ENCODE results near the gene FOXN1. TPM values are rescaled to one million over a fixed set of nuclear protein-coding genes. Genes with fewer than 3 reads are reported as not detected.
"Not testable (repeated sequence)": the region's sequence is repeated elsewhere in the genome, so short reads cannot be mapped to it uniquely, and the experiment has no call there.

The FOXN1 gene
- total and polyA plus RNA-seq, 2 donors (not counting 1 experiment from before 2014, with no cell fraction given), result not detected

DNA sequence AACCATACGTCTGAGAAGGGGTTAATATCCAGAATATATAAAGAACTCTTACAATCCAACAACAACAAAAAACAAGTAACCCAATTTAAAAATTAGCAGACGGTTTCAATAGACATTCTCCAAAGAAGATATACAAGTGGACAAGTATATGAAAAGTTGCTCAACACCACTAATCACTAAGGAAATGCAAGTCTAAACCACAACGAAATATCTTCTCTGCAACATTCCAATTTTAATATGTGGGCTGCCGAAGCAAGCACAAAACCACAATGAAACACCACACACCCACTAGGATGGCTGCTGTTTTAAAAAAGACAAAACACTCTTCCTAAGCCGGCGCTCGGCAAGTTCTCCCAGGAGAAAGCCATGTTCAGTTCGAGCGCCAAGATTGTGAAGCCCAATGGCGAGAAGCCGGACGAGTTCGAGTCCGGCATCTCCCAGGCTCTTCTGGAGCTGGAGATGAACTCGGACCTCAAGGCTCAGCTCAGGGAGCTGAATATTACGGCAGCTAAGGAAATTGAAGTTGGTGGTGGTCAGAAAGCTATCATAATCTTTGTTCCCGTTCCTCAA lies 38.6 kb upstream of the FOXN1 start:
- Histone ChIP-seq H3K79me2 (ENCODE audit: control insufficient read depth, insufficient read depth, low read length) (no peaks in the 10 kb centered on the region), H3K9me3 (ENCODE audit: control insufficient read depth, insufficient read depth, low read depth, low read length) (no peaks in the 10 kb centered on the region), H3K4me2 (ENCODE audit: extremely low read depth, insufficient read depth, low read length) (no peak overlapping the region), H3K9ac (ENCODE audit: insufficient read depth, low read length) (no peak overlapping the region), H2AFZ (ENCODE audit: low read length) (no peak overlapping the region), H3K27ac (ENCODE audit: insufficient read depth, low read length) (no peak overlapping the region), H3K36me3 (ENCODE audit: control insufficient read depth, insufficient read depth, low read length) (no peaks in the 10 kb centered on the region), H3K4me1 (ENCODE audit: control insufficient read depth, extremely low read depth, insufficient read depth, low read length) (no peaks in the 10 kb centered on the region), H3K27me3 (ENCODE audit: control insufficient read depth, insufficient read depth, low read length) (peaks cover 13% of the 10 kb centered on the region), H3K4me3 (replicated peaks in 1 of 4; ENCODE audit: control extremely low read depth in 1 of 4, insufficient read depth in 1 of 4, low read depth in 3 of 4, low read length in 4 of 4) (no peak overlapping the region), H4K20me1 (ENCODE audit: control insufficient read depth, extremely low read depth, insufficient read depth, low read length) (no peaks in the 10 kb centered on the region)
- TF ChIP-seq, protein P1, sequence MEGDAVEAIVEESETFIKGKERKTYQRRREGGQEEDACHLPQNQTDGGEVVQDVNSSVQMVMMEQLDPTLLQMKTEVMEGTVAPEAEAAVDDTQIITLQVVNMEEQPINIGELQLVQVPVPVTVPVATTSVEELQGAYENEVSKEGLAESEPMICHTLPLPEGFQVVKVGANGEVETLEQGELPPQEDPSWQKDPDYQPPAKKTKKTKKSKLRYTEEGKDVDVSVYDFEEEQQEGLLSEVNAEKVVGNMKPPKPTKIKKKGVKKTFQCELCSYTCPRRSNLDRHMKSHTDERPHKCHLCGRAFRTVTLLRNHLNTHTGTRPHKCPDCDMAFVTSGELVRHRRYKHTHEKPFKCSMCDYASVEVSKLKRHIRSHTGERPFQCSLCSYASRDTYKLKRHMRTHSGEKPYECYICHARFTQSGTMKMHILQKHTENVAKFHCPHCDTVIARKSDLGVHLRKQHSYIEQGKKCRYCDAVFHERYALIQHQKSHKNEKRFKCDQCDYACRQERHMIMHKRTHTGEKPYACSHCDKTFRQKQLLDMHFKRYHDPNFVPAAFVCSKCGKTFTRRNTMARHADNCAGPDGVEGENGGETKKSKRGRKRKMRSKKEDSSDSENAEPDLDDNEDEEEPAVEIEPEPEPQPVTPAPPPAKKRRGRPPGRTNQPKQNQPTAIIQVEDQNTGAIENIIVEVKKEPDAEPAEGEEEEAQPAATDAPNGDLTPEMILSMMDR (conservative IDR thresholded peaks at IDR 0.05 in 1 of 2, IDR thresholded peaks at IDR 0.05 in 1 of 2; ENCODE audit: low read depth in 1 of 2, low read length in 2 of 2), result no peak
- no peak for TF ChIP-seq EZH2 (IDR thresholded peaks at IDR 0.05; ENCODE audit: low read length, missing control alignments)
- peak; percentile 38 to 88 for DNase-seq (ENCODE audit: low read depth in 2 of 2)

DNA sequence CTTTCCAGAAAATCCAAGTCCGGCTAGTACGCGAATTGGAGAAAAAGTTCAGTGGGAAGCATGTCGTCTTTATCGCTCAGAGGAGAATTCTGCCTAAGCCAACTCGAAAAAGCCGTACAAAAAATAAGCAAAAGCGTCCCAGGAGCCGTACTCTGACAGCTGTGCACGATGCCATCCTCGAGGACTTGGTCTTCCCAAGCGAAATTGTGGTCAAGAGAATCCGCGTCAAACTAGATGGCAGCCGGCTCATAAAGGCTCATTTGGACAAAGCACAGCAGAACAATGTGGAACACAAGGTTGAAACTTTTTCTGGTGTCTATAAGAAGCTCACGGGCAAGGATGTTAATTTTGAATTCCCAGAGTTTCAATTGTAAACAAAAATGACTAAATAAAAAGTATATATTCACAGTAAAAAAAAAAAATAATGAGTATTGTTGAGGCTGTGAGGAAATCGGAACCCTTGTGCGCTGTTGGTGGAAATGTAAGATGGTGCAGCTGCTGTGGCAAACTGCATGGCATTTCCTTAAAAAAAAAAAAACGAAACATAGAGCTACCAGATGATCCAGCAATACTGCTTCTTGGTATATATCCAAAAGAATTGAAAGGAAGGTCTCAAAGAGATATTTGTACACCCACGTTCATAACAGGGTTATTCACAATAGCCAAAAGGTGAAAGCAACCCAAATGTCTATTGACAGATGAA lies 38.0 kb upstream of the FOXN1 start:
- not testable (repeated sequence) for H3K4me2 ChIP-seq (ENCODE audit: extremely low read depth, insufficient read depth, low read length); DNase-seq (ENCODE audit: low read depth in 2 of 2); H3K79me2 ChIP-seq (ENCODE audit: control insufficient read depth, insufficient read depth, low read length); H3K27ac ChIP-seq (ENCODE audit: insufficient read depth, low read length); H3K9me3 ChIP-seq (ENCODE audit: control insufficient read depth, insufficient read depth, low read depth, low read length); H4K20me1 ChIP-seq (ENCODE audit: control insufficient read depth, extremely low read depth, insufficient read depth, low read length); H3K4me3 ChIP-seq (replicated peaks in 1 of 4; ENCODE audit: control extremely low read depth in 1 of 4, insufficient read depth in 1 of 4, low read depth in 3 of 4, low read length in 4 of 4); H2AFZ ChIP-seq (ENCODE audit: low read length); H3K4me1 ChIP-seq (ENCODE audit: control insufficient read depth, extremely low read depth, insufficient read depth, low read length); H3K36me3 ChIP-seq (ENCODE audit: control insufficient read depth, insufficient read depth, low read length); H3K9ac ChIP-seq (ENCODE audit: insufficient read depth, low read length)
- peaks cover 13% of the 10 kb centered on the region for H3K27me3 ChIP-seq (ENCODE audit: control insufficient read depth, insufficient read depth, low read length)

DNA sequence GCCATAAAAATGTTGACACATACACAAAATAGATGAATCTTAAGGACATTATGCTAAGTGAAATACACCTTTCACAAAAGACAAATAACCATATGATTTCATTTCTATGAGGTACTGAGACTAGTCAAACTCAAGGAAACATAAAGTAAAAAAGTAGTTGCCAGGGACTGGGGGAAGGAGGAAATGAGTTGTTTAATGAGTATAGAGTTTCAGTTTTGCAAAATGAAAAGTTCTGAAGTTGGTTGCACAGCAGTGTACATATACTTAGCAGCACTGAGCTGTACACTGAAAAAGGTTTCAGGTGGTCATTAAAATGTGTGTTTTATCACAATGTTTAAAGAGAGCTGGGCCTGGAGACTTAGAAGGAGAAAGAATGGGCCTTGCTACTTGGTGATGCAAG lies 37.4 kb upstream of the FOXN1 start:
- no peak for DNase-seq (ENCODE audit: low read depth in 2 of 2)
- TF ChIP-seq EZH2 (IDR thresholded peaks at IDR 0.05; ENCODE audit: low read length, missing control alignments), result no peak
- TF ChIP-seq, protein P1 (conservative IDR thresholded peaks at IDR 0.05 in 1 of 2, IDR thresholded peaks at IDR 0.05 in 1 of 2; ENCODE audit: low read depth in 1 of 2, low read length in 2 of 2), result no peak
- no peak overlapping the region for H3K4me3 ChIP-seq (replicated peaks in 1 of 4; ENCODE audit: control extremely low read depth in 1 of 4, insufficient read depth in 1 of 4, low read depth in 3 of 4, low read length in 4 of 4)
- no peak overlapping the region for H3K4me2 ChIP-seq (ENCODE audit: extremely low read depth, insufficient read depth, low read length)
- peaks cover 14% of the 10 kb centered on the region for H3K27me3 ChIP-seq (ENCODE audit: control insufficient read depth, insufficient read depth, low read length)
- H3K9ac ChIP-seq (ENCODE audit: insufficient read depth, low read length), result no peak overlapping the region
- no peaks in the 10 kb centered on the region for H3K79me2 ChIP-seq (ENCODE audit: control insufficient read depth, insufficient read depth, low read length)
- no peaks in the 10 kb centered on the region for H4K20me1 ChIP-seq (ENCODE audit: control insufficient read depth, extremely low read depth, insufficient read depth, low read length)
- no peak overlapping the region for H3K27ac ChIP-seq (ENCODE audit: insufficient read depth, low read length)
- no peaks in the 10 kb centered on the region for H3K9me3 ChIP-seq (ENCODE audit: control insufficient read depth, insufficient read depth, low read depth, low read length)
- H3K4me1 ChIP-seq (ENCODE audit: control insufficient read depth, extremely low read depth, insufficient read depth, low read length), result no peaks in the 10 kb centered on the region
- H2AFZ ChIP-seq (ENCODE audit: low read length), result no peak overlapping the region
- H3K36me3 ChIP-seq (ENCODE audit: control insufficient read depth, insufficient read depth, low read length), result no peaks in the 10 kb centered on the region

Data from fibroblast of lung (primary cell).